Lung (tissue), 13 donors: ENCODE data around the gene COMMD4. TPM values are rescaled to one million over a fixed set of nuclear protein-coding genes. Genes with fewer than 3 reads are reported as not detected.
"Not testable (repeated sequence)": the region's sequence is repeated elsewhere in the genome, so short reads cannot be mapped to it uniquely, and the experiment has no call there.

Experiments
- ATAC-seq: fragments of 200-7000 bp; cut with Tn5 transposase; one replicate; pipeline ENCODE4 v1.9.1; 2020; ENCODE audit warnings: moderate number of reproducible peaks; ENCODE audit not compliant: insufficient read depth, low FRiP score
- DNase-seq, 3 donors: peaks; one replicate each; pipeline ENCODE4 v3.0.0-alpha.2; 2013 to 2017
- H3K27ac ChIP-seq, 2 donors: one replicate each; pipeline ENCODE4 v1.5.1; 2013; ENCODE audit warnings: mild to moderate bottlenecking in 2 of 2, moderate library complexity in 2 of 2, control low read depth in 1 of 2, inconsistent platforms in 1 of 2, low read depth in 1 of 2, low read length in 1 of 2
- H3K27me3 ChIP-seq, 3 donors: one replicate each; pipeline ENCODE4 v1.5.1; 2013; ENCODE audit warnings: low read length in 2 of 3; ENCODE audit not compliant: control insufficient read depth in 3 of 3, insufficient read depth in 3 of 3
- H3K36me3 ChIP-seq, 4 donors: one replicate each; pipeline ENCODE4 v1.5.1; 2013; ENCODE audit warnings: low read length in 4 of 4, mild to moderate bottlenecking in 1 of 4, moderate library complexity in 1 of 4; ENCODE audit not compliant: control insufficient read depth in 4 of 4, insufficient read depth in 4 of 4
- H3K4me1 ChIP-seq, 5 donors: one replicate each; pipeline ENCODE4 v1.5.1; 2013; ENCODE audit warnings: low read length in 5 of 5, mild to moderate bottlenecking in 2 of 5, moderate library complexity in 1 of 5; ENCODE audit not compliant: control insufficient read depth in 5 of 5, insufficient read depth in 5 of 5
- H3K4me3 ChIP-seq: one replicate; pipeline ENCODE4 v1.5.1; 2013; ENCODE audit warnings: mild to moderate bottlenecking, control low read depth, moderate library complexity
- H3K9ac ChIP-seq, 2 donors: one replicate each; pipeline ENCODE4 v1.5.1; 2013; ENCODE audit warnings: low read length in 2 of 2, control low read depth in 1 of 2; ENCODE audit not compliant: insufficient read depth in 1 of 2
- H3K9me3 ChIP-seq, 4 donors: one replicate each; pipeline ENCODE4 v1.5.1; 2013; ENCODE audit warnings: low read length in 3 of 4, mild to moderate bottlenecking in 1 of 4, moderate library complexity in 1 of 4; ENCODE audit not compliant: control insufficient read depth in 4 of 4, insufficient read depth in 3 of 4
- CTCF ChIP-seq: IDR thresholded peaks from 2 replicates; pipeline ENCODE4 v1.5.1; 2012; ENCODE audit warnings: mild to moderate bottlenecking; ENCODE audit errors: control extremely low read depth, extremely low read depth
- WGBS, 2 donors: extraction: QIAGEN DNeasy Blood & Tissue Kit; methylation state at CpG; one replicate each; pipeline ENCODE4 v1.1.7; 2013; 5-methylcytosine and 5-hydroxymethylcytosine counted together
- polyA plus RNA-seq, 2 donors: library from polyadenylated mRNA; stranded (reverse); fragments of 200-250 nt; gene quantifications; one replicate each; pipeline ENCODE4 v1.2.1, GENCODE V29; 2013
- small RNA-seq: library from RNA; depleted of rRNA; stranded (forward); fragments of <200 nt; gene quantifications from one replicate; pipeline ENCODE3, GENCODE V24; 2014; ENCODE audit warnings: low replicate concordance
- total RNA-seq, 2 donors: library from RNA; depleted of rRNA in 1 of 2; stranded (reverse); fragments of >200 nt in 1 of 2; gene quantifications; one replicate each; pipeline ENCODE4 v1.2.1, GENCODE V29; 2014 to 2021
- donor health status: control.
- donor health status: control.
- donor health status: Bipolar disorder and iron deficiency.
- donor health status: healthy.
- donor health status: DM: yes; HTN: yes; CAD: no.

COMMD4 gene
- total and polyA plus RNA-seq, 4 donors: 36.2 to 135 (median 88.1) TPM

GRCh38 chr15:75371486-75371885, 35.6 kb downstream of the COMMD4 start:
- H3K9ac ChIP-seq: no peak overlapping the region
- no peak overlapping the region for H3K27ac ChIP-seq
- no peak overlapping the region for H3K4me3 ChIP-seq
- DNase-seq (no peak), ATAC-seq (no peak)
- peaks cover 26 to 41% (median 33%) of the 10 kb centered on the region in 4 donors for H3K36me3 ChIP-seq
- H3K9me3 ChIP-seq: no peaks in the 10 kb centered on the region
- WGBS, 2 donors: 90 to 94% methylated on average over 1 of the region's 1 CpG
- no peak for TF ChIP-seq CTCF
- peaks cover 5 to 16% (median 7%) of the 10 kb centered on the region in 5 donors for H3K4me1 ChIP-seq
- H3K27me3 ChIP-seq: no peaks in the 10 kb centered on the region

- no peak overlapping the region for H3K27ac ChIP-seq
- H3K27me3 ChIP-seq: no peaks in the 10 kb centered on the region
- no peaks in the 10 kb centered on the region for H3K9me3 ChIP-seq
- peaks cover 22 to 44% (median 35%) of the 10 kb centered on the region in 4 donors for H3K36me3 ChIP-seq
- peaks cover 5 to 16% (median 7%) of the 10 kb centered on the region in 5 donors for H3K4me1 ChIP-seq
- H3K4me3 ChIP-seq: no peak overlapping the region
- no peak for TF ChIP-seq CTCF
- no peak for DNase-seq
- no peak for ATAC-seq
- H3K9ac ChIP-seq: no peak overlapping the region
- WGBS, 2 donors: 97% methylated on average over 11 of the region's 11 CpGs
Observed at GRCh38 chr15:75371901-75372688, 36.2 kb downstream of the COMMD4 start.

GRCh38 chr15:75380773-75381172, 44.9 kb downstream of the COMMD4 start:
- no peaks in the 10 kb centered on the region for H3K4me1 ChIP-seq
- peaks cover 20 to 38% (median 28%) of the 10 kb centered on the region in 4 donors for H3K36me3 ChIP-seq
- no peaks in the 10 kb centered on the region for H3K9me3 ChIP-seq
- TF ChIP-seq CTCF: no peak
- no peak overlapping the region for H3K9ac ChIP-seq
- no peak overlapping the region for H3K4me3 ChIP-seq
- ATAC-seq (no peak), DNase-seq (no peak)
- no peaks in the 10 kb centered on the region for H3K27me3 ChIP-seq
- WGBS, 2 donors: 92 to 94% methylated on average over 4 of the region's 4 CpGs
- no peak overlapping the region for H3K27ac ChIP-seq

GRCh38 chr15:75383986-75384385, 48.1 kb downstream of the COMMD4 start:
- not testable (repeated sequence) for H3K4me1 ChIP-seq, H3K4me3 ChIP-seq, DNase-seq, H3K27me3 ChIP-seq, ATAC-seq, H3K27ac ChIP-seq, H3K9ac ChIP-seq, H3K9me3 ChIP-seq
- 90 to 91% methylated on average over 5 of the region's 5 CpGs for WGBS, 2 donors
- peaks cover 34 to 48% (median 40%) of the 10 kb centered on the region in 4 donors for H3K36me3 ChIP-seq

Small RNA genes within 50 kb of the gene (small RNA-seq; reads per million reads assigned to genes)
- not detected for gene RN7SL327P

Other genes with a start within 250 kb of the COMMD4 start
- 10 to 100 TPM; 16.8 to 57.7 TPM for gene C15orf39, start 134.2 kb upstream of the COMMD4 start, total RNA-seq
- gene C15orf39, start 134.2 kb upstream of the COMMD4 start, polyA plus RNA-seq: 10 to 100 TPM; 13.1 to 34.4 TPM
- gene GOLGA6C, start 77.7 kb upstream of the COMMD4 start, total RNA-seq: not detected
- under 1 TPM in 1 of 2 donors, not detected in 1; 0.01 TPM for gene GOLGA6C, start 77.7 kb upstream of the COMMD4 start, polyA plus RNA-seq
- gene GOLGA6D, start 53.2 kb upstream of the COMMD4 start, total RNA-seq: under 1 TPM in 1 of 2 donors, not detected in 1; 0.12 TPM
- not detected for gene GOLGA6D, start 53.2 kb upstream of the COMMD4 start, polyA plus RNA-seq
- gene NEIL1, start 11.0 kb downstream of the COMMD4 start, total RNA-seq: 10 to 100 TPM; 36.4 to 46.8 TPM
- gene NEIL1, start 11.0 kb downstream of the COMMD4 start, polyA plus RNA-seq: 10 to 100 TPM; 13.8 to 36.4 TPM
- gene MAN2C1, start 32.5 kb downstream of the COMMD4 start, total RNA-seq: 100 to 1,000 TPM; 187 to 247 TPM
- 100 to 1,000 TPM; 139 to 321 TPM for gene MAN2C1, start 32.5 kb downstream of the COMMD4 start, polyA plus RNA-seq
- 10 to 100 TPM; 66.1 to 86.1 TPM for gene SIN3A, start 115.6 kb downstream of the COMMD4 start, total RNA-seq
- 10 to 100 TPM in 1 of 2 donors, 1 to 10 TPM in 1; 9.8 to 19.9 TPM for gene SIN3A, start 115.6 kb downstream of the COMMD4 start, polyA plus RNA-seq
- gene PTPN9, start 243.3 kb downstream of the COMMD4 start, total RNA-seq: 10 to 100 TPM; 24.1 to 32.4 TPM
- 10 to 100 TPM in 1 of 2 donors, 1 to 10 TPM in 1; 7.1 to 15.6 TPM for gene PTPN9, start 243.3 kb downstream of the COMMD4 start, polyA plus RNA-seq